ENCODE results near the gene ZNF319.

The ZNF319 gene

GRCh38 chr16:58036943-58037342 is 36.5 kb upstream of the ZNF319 start:
- no peak for DNase-seq

- DNase-seq = peak; percentile 54
Observed at GRCh38 chr16:58035356-58036170, 35.1 kb upstream of the ZNF319 start.

GRCh38 chr16:58034774-58035173 is 34.3 kb upstream of the ZNF319 start:
- DNase-seq = no peak

- DNase-seq = no peak
Observed at GRCh38 chr16:58034128-58034685, 33.7 kb upstream of the ZNF319 start.

- DNase-seq = no peak
Observed at GRCh38 chr16:58032710-58033293, 32.3 kb upstream of the ZNF319 start.

GRCh38 chr16:58031016-58031800 is 30.7 kb upstream of the ZNF319 start:
- DNase-seq = no peak

- no peak for DNase-seq
Observed at GRCh38 chr16:58030136-58030840, 29.8 kb upstream of the ZNF319 start.

GRCh38 chr16:58029410-58029809 is 28.9 kb upstream of the ZNF319 start:
- no peak for DNase-seq

GRCh38 chr16:58028541-58029070 is 28.1 kb upstream of the ZNF319 start:
- no peak for DNase-seq

- no peak for DNase-seq
Observed at GRCh38 chr16:58027916-58028455, 27.5 kb upstream of the ZNF319 start.

- peak; percentile 63 for DNase-seq
Observed at GRCh38 chr16:58027161-58027915, 26.9 kb upstream of the ZNF319 start.

- peak; percentile 59 for DNase-seq
Observed at GRCh38 chr16:58026705-58027160, 26.3 kb upstream of the ZNF319 start.

GRCh38 chr16:58026139-58026704 is 25.8 kb upstream of the ZNF319 start:
- DNase-seq = peak; percentile 59

GRCh38 chr16:58025351-58026138 is 25.1 kb upstream of the ZNF319 start, which contains the start of gene MMP15:
Gene MMP15, plus strand, starts transcription at chr16:58025754. Its CDS starts 597 bp downstream, at chr16:58026351.
- peak; percentile 71 for DNase-seq

- DNase-seq = peak; percentile 25
Observed at GRCh38 chr16:58024486-58025350, 24.2 kb upstream of the ZNF319 start.

- peak; percentile 81 for DNase-seq
Observed at GRCh38 chr16:58022601-58023371, 22.3 kb upstream of the ZNF319 start.

- peak; percentile 28 for DNase-seq
Observed at GRCh38 chr16:58021661-58022551, 21.4 kb upstream of the ZNF319 start.
